HepG2 (cell line): ENCODE data around the gene LYZL6. TPM values are rescaled to one million over a fixed set of nuclear protein-coding genes. Genes with fewer than 3 reads are reported as not detected.

ENCODE experiments used
- HNF4A ChIP-seq: sonication (generic); formaldehyde crosslinking; IDR thresholded peaks from 2 replicates; pipeline ENCODE4 v1.4.0; 2020; ENCODE audit warnings: missing genetic modification reagents
- RARA ChIP-seq: IDR thresholded peaks from 2 replicates; pipeline ENCODE4 v1.6.1; 2016; ENCODE audit warnings: missing genetic modification reagents, missing compliant biosample characterization
- ZKSCAN8 ChIP-seq: IDR thresholded peaks from 2 replicates; pipeline ENCODE4 v1.6.1; 2016; ENCODE audit warnings: borderline replicate concordance, missing genetic modification reagents, missing compliant biosample characterization
- polyA plus RNA-seq, 8 experiments: library from polyadenylated mRNA; depleted of rRNA in 3 of 8; stranded (reverse) in 7 of 8; unstranded in 1 of 8; fragments of >200 nt; fragmentation: Illumina TruSeq in 4 of 8; extraction: Trizol in 4 of 8; gene quantifications; 2 replicates each; pipeline versions ENCODE4 v1.2.1 to v1.2.3, GENCODE V29; 2011 to 2016; ENCODE audit warnings: low read depth in 4 of 8, missing spikeins in 1 of 8, mixed read lengths in 1 of 8; ENCODE audit not compliant: insufficient read depth in 1 of 8
- total RNA-seq, 5 experiments: library from RNA; depleted of rRNA; stranded (reverse); fragments of >200 nt; fragmentation: Illumina TruSeq; extraction: Trizol; gene quantifications; 2 replicates each; pipeline ENCODE4 v1.2.3, GENCODE V29; 2016; ENCODE audit warnings: low read depth in 1 of 5
- TF ChIP-seq, protein P1 (sequence below): sonication (generic); formaldehyde crosslinking; IDR thresholded peaks from 2 replicates; pipeline ENCODE4 v1.5.0; 2020; ENCODE audit warnings: mild to moderate bottlenecking, missing genetic modification reagents, borderline replicate concordance
- TF ChIP-seq, protein P2 (sequence below): sonication (generic); formaldehyde crosslinking; IDR thresholded peaks from 2 replicates; pipeline ENCODE4 v1.4.0; 2020; ENCODE audit warnings: mild to moderate bottlenecking, missing genetic modification reagents

LYZL6 gene
- total and polyA plus RNA-seq, 2 of the 13 experiments (the other 11 are each of a cell fraction or from before 2014, with no cell fraction given), result not detected

DNA sequence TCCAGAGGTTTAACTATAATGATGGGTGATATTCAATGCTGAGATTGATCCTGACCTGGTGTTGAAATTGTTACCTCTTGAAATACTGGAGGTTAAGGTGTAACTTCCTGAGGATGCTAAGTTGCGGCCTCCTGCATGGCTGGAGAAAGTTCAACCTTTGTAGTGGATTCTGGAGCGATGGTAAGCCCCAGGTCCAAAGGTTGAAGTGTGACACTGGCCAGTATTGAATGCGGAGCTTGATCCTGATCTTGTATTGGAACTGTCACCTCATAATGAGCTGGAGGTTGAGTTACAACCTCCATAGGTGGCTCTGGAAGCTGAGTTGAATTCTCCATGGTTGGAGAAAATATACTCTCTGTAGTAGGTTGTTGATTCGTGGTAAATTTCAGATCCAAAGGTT lies 29.9 kb downstream of the LYZL6 start (continued):
- TF ChIP-seq RARA (CRISPR knock-in tag) (peak; percentile 21; the same call in 1 of the 2 replicates), HNF4A (CRISPR knock-in tag) (peak; percentile 49), ZKSCAN8 (CRISPR knock-in tag) (no peak)
- TF ChIP-seq, protein P1, sequence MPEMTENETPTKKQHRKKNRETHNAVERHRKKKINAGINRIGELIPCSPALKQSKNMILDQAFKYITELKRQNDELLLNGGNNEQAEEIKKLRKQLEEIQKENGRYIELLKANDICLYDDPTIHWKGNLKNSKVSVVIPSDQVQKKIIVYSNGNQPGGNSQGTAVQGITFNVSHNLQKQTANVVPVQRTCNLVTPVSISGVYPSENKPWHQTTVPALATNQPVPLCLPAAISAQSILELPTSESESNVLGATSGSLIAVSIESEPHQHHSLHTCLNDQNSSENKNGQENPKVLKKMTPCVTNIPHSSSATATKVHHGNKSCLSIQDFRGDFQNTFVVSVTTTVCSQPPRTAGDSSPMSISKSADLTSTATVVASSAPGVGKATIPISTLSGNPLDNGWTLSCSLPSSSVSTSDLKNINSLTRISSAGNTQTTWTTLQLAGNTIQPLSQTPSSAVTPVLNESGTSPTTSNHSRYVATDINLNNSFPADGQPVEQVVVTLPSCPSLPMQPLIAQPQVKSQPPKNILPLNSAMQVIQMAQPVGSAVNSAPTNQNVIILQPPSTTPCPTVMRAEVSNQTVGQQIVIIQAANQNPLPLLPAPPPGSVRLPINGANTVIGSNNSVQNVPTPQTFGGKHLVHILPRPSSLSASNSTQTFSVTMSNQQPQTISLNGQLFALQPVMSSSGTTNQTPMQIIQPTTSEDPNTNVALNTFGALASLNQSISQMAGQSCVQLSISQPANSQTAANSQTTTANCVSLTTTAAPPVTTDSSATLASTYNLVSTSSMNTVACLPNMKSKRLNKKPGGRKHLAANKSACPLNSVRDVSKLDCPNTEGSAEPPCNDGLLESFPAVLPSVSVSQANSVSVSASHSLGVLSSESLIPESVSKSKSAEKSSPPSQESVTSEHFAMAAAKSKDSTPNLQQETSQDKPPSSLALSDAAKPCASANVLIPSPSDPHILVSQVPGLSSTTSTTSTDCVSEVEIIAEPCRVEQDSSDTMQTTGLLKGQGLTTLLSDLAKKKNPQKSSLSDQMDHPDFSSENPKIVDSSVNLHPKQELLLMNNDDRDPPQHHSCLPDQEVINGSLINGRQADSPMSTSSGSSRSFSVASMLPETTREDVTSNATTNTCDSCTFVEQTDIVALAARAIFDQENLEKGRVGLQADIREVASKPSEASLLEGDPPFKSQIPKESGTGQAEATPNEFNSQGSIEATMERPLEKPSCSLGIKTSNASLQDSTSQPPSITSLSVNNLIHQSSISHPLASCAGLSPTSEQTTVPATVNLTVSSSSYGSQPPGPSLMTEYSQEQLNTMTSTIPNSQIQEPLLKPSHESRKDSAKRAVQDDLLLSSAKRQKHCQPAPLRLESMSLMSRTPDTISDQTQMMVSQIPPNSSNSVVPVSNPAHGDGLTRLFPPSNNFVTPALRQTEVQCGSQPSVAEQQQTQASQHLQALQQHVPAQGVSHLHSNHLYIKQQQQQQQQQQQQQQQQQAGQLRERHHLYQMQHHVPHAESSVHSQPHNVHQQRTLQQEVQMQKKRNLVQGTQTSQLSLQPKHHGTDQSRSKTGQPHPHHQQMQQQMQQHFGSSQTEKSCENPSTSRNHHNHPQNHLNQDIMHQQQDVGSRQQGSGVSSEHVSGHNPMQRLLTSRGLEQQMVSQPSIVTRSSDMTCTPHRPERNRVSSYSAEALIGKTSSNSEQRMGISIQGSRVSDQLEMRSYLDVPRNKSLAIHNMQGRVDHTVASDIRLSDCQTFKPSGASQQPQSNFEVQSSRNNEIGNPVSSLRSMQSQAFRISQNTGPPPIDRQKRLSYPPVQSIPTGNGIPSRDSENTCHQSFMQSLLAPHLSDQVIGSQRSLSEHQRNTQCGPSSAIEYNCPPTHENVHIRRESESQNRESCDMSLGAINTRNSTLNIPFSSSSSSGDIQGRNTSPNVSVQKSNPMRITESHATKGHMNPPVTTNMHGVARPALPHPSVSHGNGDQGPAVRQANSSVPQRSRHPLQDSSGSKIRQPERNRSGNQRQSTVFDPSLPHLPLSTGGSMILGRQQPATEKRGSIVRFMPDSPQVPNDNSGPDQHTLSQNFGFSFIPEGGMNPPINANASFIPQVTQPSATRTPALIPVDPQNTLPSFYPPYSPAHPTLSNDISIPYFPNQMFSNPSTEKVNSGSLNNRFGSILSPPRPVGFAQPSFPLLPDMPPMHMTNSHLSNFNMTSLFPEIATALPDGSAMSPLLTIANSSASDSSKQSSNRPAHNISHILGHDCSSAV (CRISPR knock-in tag), result no peak
- TF ChIP-seq, protein P2, sequence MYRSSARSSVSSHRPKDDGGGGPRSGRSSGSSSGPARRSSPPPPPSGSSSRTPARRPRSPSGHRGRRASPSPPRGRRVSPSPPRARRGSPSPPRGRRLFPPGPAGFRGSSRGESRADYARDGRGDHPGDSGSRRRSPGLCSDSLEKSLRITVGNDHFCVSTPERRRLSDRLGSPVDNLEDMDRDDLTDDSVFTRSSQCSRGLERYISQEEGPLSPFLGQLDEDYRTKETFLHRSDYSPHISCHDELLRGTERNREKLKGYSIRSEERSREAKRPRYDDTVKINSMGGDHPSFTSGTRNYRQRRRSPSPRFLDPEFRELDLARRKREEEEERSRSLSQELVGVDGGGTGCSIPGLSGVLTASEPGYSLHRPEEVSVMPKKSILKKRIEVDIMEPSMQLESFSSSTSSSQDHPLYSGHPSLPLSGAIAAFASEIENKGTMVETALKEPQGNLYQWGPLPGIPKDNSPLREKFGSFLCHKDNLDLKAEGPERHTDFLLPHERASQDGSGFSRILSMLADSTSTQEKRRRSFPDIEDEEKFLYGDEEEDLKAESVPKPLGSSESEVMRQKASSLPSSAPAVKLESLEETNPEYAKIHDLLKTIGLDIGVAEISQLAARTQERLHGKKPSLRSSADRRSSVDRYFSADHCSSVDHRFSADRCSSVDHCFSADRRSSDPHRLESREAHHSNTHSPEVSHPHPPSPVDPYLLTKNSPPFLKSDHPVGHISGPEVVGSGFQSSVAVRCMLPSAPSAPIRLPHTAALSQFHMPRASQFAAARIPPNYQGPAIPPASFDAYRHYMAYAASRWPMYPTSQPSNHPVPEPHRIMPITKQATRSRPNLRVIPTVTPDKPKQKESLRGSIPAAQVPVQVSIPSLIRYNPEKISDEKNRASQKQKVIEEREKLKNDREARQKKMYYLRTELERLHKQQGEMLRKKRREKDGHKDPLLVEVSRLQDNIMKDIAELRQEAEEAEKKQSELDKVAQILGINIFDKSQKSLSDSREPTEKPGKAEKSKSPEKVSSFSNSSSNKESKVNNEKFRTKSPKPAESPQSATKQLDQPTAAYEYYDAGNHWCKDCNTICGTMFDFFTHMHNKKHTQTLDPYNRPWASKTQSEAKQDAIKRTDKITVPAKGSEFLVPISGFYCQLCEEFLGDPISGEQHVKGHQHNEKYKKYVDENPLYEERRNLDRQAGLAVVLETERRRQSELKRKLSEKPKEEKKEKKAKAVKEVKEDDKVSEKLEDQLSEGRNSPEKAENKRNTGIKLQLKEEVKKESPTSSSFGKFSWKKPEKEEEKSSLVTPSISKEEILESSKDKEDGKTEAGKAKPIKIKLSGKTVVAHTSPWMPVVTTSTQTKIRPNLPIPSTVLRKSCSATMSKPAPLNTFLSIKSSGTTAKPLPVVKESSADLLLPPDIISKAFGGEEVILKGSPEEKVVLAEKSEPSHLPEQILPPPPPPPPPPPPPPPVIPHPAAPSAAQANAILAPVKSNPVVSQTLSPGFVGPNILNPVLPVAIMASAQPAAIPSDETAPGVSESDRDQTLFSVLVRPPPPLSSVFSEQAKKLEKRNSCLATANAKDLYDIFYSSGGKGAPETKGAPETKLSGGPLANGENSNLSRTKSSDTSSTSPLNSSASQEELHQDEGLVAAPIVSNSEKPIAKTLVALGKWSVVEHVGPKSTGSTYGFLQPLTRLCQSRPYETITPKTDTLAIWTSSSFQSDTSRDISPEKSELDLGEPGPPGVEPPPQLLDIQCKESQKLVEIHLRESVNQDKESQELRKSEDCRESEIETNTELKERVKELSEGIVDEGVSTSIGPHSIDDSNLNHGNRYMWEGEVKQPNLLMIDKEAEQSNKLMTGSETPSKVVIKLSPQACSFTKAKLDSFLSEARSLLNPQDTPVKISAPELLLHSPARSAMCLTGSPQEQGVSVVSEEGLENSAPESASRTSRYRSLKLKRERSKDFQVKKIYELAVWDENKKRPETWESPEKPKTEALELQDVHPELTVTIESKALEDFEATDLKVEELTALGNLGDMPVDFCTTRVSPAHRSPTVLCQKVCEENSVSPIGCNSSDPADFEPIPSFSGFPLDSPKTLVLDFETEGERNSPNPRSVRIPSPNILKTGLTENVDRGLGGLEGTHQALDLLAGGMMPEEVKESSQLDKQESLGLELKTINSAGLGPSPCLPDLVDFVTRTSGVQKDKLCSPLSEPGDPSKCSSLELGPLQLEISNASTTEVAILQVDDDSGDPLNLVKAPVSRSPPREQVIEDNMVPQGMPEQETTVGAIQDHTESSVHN, result no peak
